Omental fat pad (tissue), 4 donors: Measurements from ENCODE around the gene NDUFB11. TPM values are rescaled to one million over a fixed set of nuclear protein-coding genes. Genes with fewer than 3 reads are reported as not detected.

ENCODE experiments used
- ATAC-seq: fragments of 150-250 bp; one replicate; pipeline ENCODE4 v1.9.1; 2016; ENCODE audit warnings: mild to moderate bottlenecking, moderate library complexity; ENCODE audit not compliant: low FRiP score
- DNase-seq: peaks from one replicate; pipeline ENCODE4 v3.0.0-alpha.2; 2019; ENCODE audit warnings: low spot score
- total RNA-seq, 4 donors: library from RNA; depleted of rRNA; stranded (reverse); fragments of >200 nt; gene quantifications; one replicate each; pipeline ENCODE4 v1.1.0, GENCODE V29; 2016
- TF ChIP-seq, protein P1 (sequence below), 3 donors: fragments of 450-650 bp; IDR thresholded peaks; one replicate each; pipeline ENCODE4 v1.5.1; 2016 to 2017; ENCODE audit warnings: antibody characterized with exemption in 3 of 3, mild to moderate bottlenecking in 3 of 3, moderate library complexity in 2 of 3

The NDUFB11 gene
- total RNA-seq, 4 donors from 2014 or later, result 37.7 to 63.2 (median 41.6) TPM

DNA sequence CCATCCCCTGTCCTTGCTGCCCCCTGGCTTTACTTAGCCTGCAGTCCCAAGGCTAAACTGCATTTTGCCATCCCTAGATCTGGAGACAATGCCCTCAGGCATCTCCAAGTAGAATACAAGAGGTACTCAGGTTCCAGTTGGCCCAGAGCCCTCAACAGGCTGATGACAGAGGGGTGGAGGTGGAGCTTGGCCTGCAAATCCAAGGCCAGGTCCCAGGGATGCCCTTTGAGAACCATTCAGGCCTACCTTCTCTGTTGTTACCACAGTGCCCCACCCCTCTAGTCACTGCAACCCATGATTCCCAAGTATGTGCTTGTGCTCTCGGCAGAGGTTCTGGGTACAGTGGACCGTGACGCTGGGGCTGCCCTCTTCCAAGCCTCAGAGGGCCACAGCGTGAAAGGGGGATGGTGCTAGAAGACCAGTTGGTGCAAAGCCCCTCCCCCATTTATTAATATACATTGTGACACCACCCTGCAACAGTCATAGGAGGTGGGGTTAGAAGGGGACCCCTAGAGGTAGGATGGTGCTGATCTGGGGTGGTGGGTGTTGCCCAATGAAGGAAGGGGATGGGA, 42.7 kb upstream of the NDUFB11 start:
- ATAC-seq (no peak), DNase-seq (no peak)
- TF ChIP-seq, protein P1, sequence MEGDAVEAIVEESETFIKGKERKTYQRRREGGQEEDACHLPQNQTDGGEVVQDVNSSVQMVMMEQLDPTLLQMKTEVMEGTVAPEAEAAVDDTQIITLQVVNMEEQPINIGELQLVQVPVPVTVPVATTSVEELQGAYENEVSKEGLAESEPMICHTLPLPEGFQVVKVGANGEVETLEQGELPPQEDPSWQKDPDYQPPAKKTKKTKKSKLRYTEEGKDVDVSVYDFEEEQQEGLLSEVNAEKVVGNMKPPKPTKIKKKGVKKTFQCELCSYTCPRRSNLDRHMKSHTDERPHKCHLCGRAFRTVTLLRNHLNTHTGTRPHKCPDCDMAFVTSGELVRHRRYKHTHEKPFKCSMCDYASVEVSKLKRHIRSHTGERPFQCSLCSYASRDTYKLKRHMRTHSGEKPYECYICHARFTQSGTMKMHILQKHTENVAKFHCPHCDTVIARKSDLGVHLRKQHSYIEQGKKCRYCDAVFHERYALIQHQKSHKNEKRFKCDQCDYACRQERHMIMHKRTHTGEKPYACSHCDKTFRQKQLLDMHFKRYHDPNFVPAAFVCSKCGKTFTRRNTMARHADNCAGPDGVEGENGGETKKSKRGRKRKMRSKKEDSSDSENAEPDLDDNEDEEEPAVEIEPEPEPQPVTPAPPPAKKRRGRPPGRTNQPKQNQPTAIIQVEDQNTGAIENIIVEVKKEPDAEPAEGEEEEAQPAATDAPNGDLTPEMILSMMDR (IDR thresholded peaks at IDR 0.05), result no peak

DNA sequence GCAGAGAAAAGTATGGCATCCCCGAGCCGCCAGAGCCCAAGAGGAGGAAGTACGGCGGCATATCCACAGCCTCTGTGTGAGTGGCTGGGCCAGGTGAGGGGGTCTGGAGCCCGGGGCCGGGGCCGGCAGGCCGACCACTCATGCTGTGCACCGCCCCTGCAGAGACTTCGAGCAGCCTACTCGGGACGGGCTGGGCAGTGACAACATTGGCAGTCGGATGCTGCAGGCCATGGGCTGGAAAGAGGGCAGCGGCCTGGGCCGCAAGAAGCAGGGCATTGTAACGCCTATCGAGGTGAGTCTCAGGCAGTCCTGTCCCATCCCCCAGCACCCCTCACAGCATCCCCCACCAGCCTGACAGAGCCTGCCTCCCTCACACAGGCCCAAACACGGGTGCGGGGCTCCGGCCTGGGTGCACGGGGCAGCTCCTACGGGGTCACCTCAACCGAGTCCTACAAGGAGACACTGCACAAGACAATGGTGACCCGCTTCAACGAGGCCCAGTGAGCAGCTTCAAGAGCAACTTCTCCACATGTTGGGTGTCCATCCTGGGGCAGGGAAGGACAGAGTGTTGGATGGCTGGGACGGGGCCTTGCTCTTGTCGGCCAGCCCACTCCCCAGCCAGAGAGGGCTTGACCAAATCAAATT, 41.7 kb upstream of the NDUFB11 start:
- TF ChIP-seq, protein P1 (IDR thresholded peaks at IDR 0.05), result no peak
- no peak for DNase-seq
- no peak for ATAC-seq

DNA sequence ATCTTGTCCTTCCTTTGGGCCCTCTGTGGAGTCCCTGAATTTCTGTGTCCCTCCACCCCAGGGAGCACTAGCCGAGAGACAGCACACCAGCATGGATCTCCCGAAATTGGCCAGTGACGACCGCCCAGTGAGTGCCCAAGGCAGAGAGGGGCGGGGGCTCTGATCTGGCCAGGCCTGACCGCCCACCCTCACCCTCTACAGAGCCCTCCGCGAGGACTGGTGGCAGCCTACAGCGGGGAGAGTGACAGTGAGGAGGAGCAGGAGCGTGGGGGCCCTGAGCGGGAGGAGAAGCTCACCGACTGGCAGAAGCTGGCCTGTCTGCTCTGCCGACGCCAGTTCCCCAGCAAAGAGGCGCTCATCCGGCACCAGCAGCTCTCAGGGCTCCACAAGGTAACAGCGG, 40.7 kb upstream of the NDUFB11 start:
- TF ChIP-seq, protein P1 (IDR thresholded peaks at IDR 0.05), result no peak
- DNase-seq (no peak), ATAC-seq (no peak)

DNA sequence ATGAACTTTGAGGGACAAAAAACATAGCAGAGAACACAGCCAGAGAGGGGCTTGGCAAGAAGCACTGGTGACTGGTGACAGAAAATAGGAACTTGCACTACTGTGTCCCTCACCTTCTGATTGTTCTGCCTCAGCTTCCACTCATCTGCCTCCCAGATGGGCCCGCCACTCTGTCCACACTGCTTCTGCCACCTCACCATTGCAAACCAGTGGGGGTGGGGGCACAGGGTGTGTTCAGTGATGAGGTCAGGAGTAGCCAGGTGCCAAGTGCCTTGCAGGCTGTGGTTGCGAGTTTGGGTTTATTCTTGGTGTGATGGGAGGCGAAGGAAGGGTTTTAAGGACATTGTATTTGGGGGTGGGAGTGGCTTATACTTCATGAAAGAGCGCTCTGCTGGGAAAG, 40.0 kb upstream of the NDUFB11 start:
- no peak for ATAC-seq
- TF ChIP-seq, protein P1 (IDR thresholded peaks at IDR 0.05), result no peak
- DNase-seq, result no peak

DNA sequence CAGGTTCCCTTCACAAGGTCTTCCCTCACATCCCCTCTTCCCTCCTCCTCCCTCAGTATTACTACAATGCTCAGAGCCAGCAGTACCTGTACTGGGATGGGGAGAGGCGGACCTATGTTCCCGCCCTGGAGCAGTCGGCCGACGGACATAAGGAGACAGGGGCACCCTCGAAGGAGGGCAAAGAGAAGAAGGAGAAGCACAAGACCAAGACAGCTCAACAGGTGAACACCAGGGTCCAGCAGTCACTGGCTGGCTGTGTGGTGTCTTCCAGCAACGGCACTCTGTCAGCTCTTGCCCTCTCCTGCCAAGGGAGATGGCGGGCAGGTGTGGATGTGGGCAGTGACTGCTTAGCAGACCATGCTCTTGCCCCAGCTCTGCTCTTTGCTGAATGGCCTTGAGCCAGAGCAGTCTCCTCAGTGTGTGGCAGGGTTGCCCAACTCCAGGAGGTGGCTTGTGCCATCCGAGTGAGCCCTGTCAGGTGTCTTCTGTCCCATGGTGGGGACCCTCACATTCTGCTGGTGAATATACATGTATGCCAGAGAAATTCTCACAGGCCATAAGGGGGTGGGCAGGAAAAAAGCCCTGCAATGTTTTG, 37.7 kb upstream of the NDUFB11 start:
- TF ChIP-seq, protein P1 (IDR thresholded peaks at IDR 0.05), result no peak
- DNase-seq, result no peak
- ATAC-seq, result no peak

DNA sequence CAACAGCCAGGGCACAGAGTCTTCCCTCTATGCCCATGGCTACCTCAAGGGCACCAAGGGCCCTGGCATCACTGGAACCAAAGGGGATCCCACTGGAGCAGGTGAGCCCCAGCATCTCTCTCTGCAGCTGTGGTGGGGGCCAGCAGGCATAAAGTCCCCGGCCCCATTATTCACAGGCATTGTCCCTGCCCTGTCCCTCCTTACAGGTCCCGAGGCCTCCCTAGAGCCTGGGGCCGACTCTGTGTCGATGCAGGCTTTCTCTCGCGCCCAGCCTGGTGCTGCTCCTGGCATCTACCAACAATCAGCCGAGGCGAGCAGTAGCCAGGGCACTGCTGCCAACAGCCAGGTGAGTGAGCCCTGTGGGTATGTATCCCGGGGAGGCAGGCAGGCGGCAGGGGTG, 36.8 kb upstream of the NDUFB11 start:
- ATAC-seq, result no peak
- no peak for DNase-seq
- TF ChIP-seq, protein P1 (IDR thresholded peaks at IDR 0.05), result no peak

DNA sequence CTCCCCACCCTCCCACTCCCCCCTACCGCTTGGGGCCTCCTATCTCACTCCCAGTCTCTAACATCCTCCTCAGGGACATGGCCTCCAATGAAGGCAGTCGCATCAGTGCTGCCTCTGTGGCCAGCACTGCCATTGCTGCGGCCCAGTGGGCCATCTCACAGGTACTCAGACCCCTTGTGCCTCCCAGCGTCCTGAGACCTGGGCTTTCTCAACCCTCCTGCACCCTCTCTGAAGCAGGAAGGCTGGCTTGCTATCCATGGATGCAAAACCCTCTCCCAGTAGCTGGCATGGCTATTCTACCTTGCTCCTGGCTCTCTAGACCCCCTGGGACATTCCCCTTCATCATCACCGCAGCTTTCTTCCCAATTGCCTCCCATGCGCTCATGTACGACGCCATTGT, 35.8 kb upstream of the NDUFB11 start:
- DNase-seq (no peak), ATAC-seq (no peak)
- TF ChIP-seq, protein P1 (IDR thresholded peaks at IDR 0.05), result no peak
